Psoas muscle (tissue), 8 donors: Measurements from ENCODE around the gene SYCE1L. TPM values are rescaled to one million over a fixed set of nuclear protein-coding genes. Genes with fewer than 3 reads are reported as not detected.

Experiments used
- ATAC-seq, 4 donors: fragments of 200-7000 bp; cut with Tn5 transposase; one replicate each; pipeline ENCODE4 v1.9.1; 2020; ENCODE audit warnings: moderate library complexity in 3 of 4, mild to moderate bottlenecking in 2 of 4
- DNase-seq, 2 donors: peaks; one replicate each; pipeline ENCODE4 v3.0.0-alpha.2; 2020
- H3K27ac ChIP-seq: fragments of 200-600 bp; one replicate; pipeline ENCODE4 v1.8.0; 2022
- H3K27me3 ChIP-seq, 3 donors: fragments of 200-600 bp in 1 of 3; one replicate each; pipeline versions ENCODE4 v1.6.1 to v1.8.0; 2013 to 2022; ENCODE audit warnings: low read length in 2 of 3, mild to moderate bottlenecking in 2 of 3, moderate library complexity in 1 of 3; ENCODE audit not compliant: insufficient read depth in 3 of 3
- H3K36me3 ChIP-seq, 2 donors: fragments of 200-600 bp in 1 of 2; one replicate each; pipeline versions ENCODE4 v1.6.1 to v1.8.0; 2013 to 2022; ENCODE audit warnings: low read depth in 1 of 2, mild to moderate bottlenecking in 1 of 2, moderate library complexity in 1 of 2; ENCODE audit not compliant: insufficient read depth in 1 of 2
- H3K4me1 ChIP-seq: fragments of 200-600 bp; one replicate; pipeline ENCODE4 v1.8.0; 2022
- H3K4me3 ChIP-seq: fragments of 200-600 bp; one replicate; pipeline ENCODE4 v1.8.0; 2022; ENCODE audit warnings: mild to moderate bottlenecking
- H3K9me3 ChIP-seq: fragments of 200-600 bp; one replicate; pipeline ENCODE4 v1.8.0; 2022
- CTCF ChIP-seq: fragments of 200-600 bp; IDR thresholded peaks from one replicate; pipeline ENCODE4 v1.8.0; 2022; ENCODE audit warnings: antibody characterized with exemption
- WGBS, 3 donors: extraction: QIAGEN DNeasy Blood & Tissue Kit; methylation state at CpG; one replicate each; pipeline versions ENCODE4 v1.1.6 to v1.1.7; 2013; 5-methylcytosine and 5-hydroxymethylcytosine counted together
- intact Hi-C, 2 donors: fragments of 100-400 bp; cut with DNase I; formaldehyde crosslinking; loops; one replicate each; pipeline versions ENCODE4 v1.11.0 to v1.14.2; 2022
- polyA plus RNA-seq, 3 donors: library from polyadenylated mRNA; stranded (reverse); fragments of 200-250 nt; gene quantifications; one replicate each; pipeline ENCODE4 v1.2.3, GENCODE V29; 2013
- total RNA-seq, 4 donors: library from RNA; stranded (reverse); fragmentation: NEBNext Ultra II Directional in 2 of 4; extraction: Animal tissue kit (Norgen Biotek cat#: 25700) in 2 of 4; gene quantifications; one replicate each; pipeline versions ENCODE4 v1.2.1 to v1.2.4, GENCODE V29; 2021 to 2023
- donor health status: healthy with polysubstance abuse.
- donor health status: DM: no; HTN: no; CAD: no; lungs with moderate emphysema.
- donor health status: Bipolar disorder and iron deficiency.
- donor health status: healthy.
- donor health status: DM: yes; HTN: yes; CAD: no.
- donor health status: DM: no; HTN: no; CAD: no.
- donor health status: DM: no; HTN: no; CAD: no.
- donor health status: DM: yes; HTN: yes; CAD: no.

SYCE1L gene
- total and polyA plus RNA-seq, 7 donors: 0.17 to 1.2 (median 0.22) TPM; not detected in 3

GRCh38 chr16:77195411-77195810, 3.8 kb upstream of the SYCE1L start:
- Histone ChIP-seq H3K27me3 (no peaks in the 10 kb centered on the region), H3K4me1 (peaks cover 4% of the 10 kb centered on the region), H3K27ac (no peak overlapping the region), H3K4me3 (no peak overlapping the region), H3K9me3 (no peaks in the 10 kb centered on the region), H3K36me3 (peaks cover 5 to 68% of the 10 kb centered on the region in 2 donors)
- intact Hi-C loops: no loop called here
- ATAC-seq (no peak), DNase-seq (no peak)
- 83 to 87% (median 85%) methylated on average over 5 to 8 of the region's 8 CpGs for WGBS, 3 donors
- TF ChIP-seq CTCF: no peak

- no peak overlapping the region for H3K27ac ChIP-seq
- no peak for DNase-seq
- intact Hi-C loops: no loop called here
- no peaks in the 10 kb centered on the region for H3K9me3 ChIP-seq
- peaks cover 2% of the 10 kb centered on the region for H3K4me1 ChIP-seq
- TF ChIP-seq CTCF: no peak
- 95 to 97% (median 97%) methylated on average over 2 of the region's 2 CpGs for WGBS, 3 donors
- H3K36me3 ChIP-seq: peaks cover 8 to 77% of the 10 kb centered on the region in 2 donors
- H3K27me3 ChIP-seq: no peaks in the 10 kb centered on the region
- H3K4me3 ChIP-seq: no peak overlapping the region
- ATAC-seq: no peak
Observed at GRCh38 chr16:77197747-77198146, 1.5 kb upstream of the SYCE1L start.

GRCh38 chr16:77206533-77206932, 7.3 kb downstream of the SYCE1L start:
- no peak for DNase-seq
- H3K36me3 ChIP-seq: no peaks in the 10 kb centered on the region
- no peak for TF ChIP-seq CTCF
- H3K4me3 ChIP-seq: no peak overlapping the region
- H3K4me1 ChIP-seq: no peaks in the 10 kb centered on the region
- no peaks in the 10 kb centered on the region for H3K9me3 ChIP-seq
- WGBS, 3 donors: 76 to 78% (median 77%) methylated on average over 2 of the region's 2 CpGs
- H3K27ac ChIP-seq: no peak overlapping the region
- intact Hi-C loops: no loop called here
- peaks cover 0 to 10% (median 0%) of the 10 kb centered on the region in 3 donors for H3K27me3 ChIP-seq
- ATAC-seq: no peak

- H3K4me1 ChIP-seq: peaks cover 3% of the 10 kb centered on the region
- ATAC-seq (no peak), DNase-seq (no peak)
- no peaks in the 10 kb centered on the region for H3K9me3 ChIP-seq
- no peaks in the 10 kb centered on the region for H3K36me3 ChIP-seq
- whole genome bisulfite sequencing, 3 donors: 52 to 55% (median 53%) methylated on average over 5 of the region's 5 CpGs
- intact Hi-C loops: no loop called here
- no peak for TF ChIP-seq CTCF
- no peak overlapping the region for H3K27ac ChIP-seq
- peaks cover 0 to 12% (median 0%) of the 10 kb centered on the region in 3 donors for H3K27me3 ChIP-seq
- H3K4me3 ChIP-seq: no peak overlapping the region
Observed at GRCh38 chr16:77207030-77207429, 7.8 kb downstream of the SYCE1L start.

GRCh38 chr16:77208382-77208781, 9.2 kb downstream of the SYCE1L start:
- Histone ChIP-seq H3K4me3 (no peak overlapping the region), H3K27me3 (peaks cover 0 to 17% (median 0%) of the 10 kb centered on the region in 3 donors), H3K9me3 (no peaks in the 10 kb centered on the region), H3K36me3 (no peaks in the 10 kb centered on the region), H3K4me1 (peaks cover 9% of the 10 kb centered on the region), H3K27ac (no peak overlapping the region)
- no peak for TF ChIP-seq CTCF
- 78 to 98% (median 81%) methylated on average over 3 of the region's 3 CpGs for WGBS, 3 donors
- intact Hi-C loops: no loop called here
- ATAC-seq (no peak), DNase-seq (no peak)
